HTR-8/SVneo (cell line): ENCODE results near the gene ATP8A1.
"Not testable (repeated sequence)": the region's sequence is repeated elsewhere in the genome, so short reads cannot be mapped to it uniquely, and the experiment has no call there.

ENCODE experiments used
- DNase-seq: peaks from one replicate; pipeline ENCODE4 v3.0.0; 2011; ENCODE audit warnings: low spot score, mixed read lengths; ENCODE audit not compliant: insufficient read length
- FAIRE-seq: peaks from 2 replicates; lab custom pipeline; 2011; peaks lifted over from hg19 to GRCh38; lab: Jason Lieb, UNC

The ATP8A1 gene

DNA sequence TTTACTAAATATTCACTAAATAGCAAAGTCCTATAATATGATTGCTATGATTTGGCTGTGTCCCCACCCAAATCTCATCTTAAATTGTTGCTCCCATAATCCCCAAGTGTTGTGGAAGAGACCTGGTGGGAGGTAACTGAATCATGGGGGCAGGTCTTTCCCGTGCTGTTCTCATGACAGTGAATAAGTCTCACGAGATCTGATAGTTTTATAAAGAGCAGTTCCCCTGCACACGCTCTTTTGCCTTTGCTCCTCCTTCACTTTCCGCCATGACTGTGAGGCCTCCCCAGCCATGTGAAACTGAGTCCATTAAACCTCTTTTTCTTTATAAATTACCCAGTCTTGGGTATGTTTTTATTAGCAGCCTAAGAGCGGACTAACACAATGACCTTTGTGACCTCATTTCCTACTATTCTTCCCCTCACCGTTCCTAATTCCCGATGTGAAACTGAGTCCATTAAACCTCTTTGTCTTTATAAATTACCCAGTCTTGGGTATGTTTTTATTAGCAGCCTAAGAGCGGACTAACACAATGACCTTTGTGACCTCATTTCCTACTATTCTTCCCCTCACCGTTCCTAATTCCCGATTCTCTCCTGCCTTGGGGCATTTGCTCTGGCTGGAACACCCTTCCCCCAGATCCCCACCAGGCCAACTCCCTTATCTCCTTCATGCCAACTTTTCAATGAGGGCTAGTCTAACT lies 4.2 kb downstream of the ATP8A1 start:
- FAIRE-seq, DNase-seq: not testable (repeated sequence)

DNA sequence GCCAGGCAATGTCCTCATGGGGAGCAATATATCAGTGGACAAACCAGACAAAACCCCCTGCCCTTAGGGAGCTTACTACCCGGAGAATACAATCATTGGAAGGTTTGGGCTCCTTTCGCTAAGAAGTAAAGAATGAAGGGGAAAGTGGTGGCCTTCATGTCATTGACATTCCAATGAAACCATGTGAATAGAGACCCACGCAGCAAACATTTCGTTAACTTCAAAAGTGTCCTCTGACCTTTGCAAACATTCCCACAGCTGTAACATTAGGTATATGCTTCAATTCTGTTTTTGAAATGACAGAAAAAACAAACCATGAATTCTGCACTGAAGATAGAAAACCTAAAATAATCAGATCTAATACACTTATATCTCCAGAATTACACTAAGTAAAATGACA lies 7.0 kb downstream of the ATP8A1 start:
- FAIRE-seq = no peak
- DNase-seq = no peak

DNA sequence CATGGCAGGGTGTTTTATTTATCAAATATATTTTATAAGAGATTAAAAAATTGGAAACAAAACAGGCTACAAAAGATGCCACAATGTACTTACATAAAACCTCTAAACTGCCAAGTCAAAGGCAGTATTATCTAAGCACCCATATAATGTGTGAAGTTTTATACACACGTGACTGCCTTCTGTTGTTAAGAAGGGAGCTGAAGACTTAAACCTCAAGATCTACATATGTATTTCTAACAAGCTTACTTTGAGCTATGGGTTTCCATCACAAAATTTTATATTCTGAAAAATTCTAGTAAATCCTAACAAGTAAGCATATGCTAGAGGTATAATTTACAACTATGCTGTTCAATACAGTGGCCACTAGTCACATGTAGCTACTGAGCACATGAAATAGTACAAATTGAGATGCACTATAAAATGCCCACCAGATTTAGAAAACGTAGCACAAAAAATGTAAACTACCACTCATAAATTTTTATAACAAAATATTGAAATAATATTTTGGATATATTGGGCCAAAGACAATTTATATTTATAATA lies 9.8 kb downstream of the ATP8A1 start:
- FAIRE-seq (no peak), DNase-seq (no peak)

DNA sequence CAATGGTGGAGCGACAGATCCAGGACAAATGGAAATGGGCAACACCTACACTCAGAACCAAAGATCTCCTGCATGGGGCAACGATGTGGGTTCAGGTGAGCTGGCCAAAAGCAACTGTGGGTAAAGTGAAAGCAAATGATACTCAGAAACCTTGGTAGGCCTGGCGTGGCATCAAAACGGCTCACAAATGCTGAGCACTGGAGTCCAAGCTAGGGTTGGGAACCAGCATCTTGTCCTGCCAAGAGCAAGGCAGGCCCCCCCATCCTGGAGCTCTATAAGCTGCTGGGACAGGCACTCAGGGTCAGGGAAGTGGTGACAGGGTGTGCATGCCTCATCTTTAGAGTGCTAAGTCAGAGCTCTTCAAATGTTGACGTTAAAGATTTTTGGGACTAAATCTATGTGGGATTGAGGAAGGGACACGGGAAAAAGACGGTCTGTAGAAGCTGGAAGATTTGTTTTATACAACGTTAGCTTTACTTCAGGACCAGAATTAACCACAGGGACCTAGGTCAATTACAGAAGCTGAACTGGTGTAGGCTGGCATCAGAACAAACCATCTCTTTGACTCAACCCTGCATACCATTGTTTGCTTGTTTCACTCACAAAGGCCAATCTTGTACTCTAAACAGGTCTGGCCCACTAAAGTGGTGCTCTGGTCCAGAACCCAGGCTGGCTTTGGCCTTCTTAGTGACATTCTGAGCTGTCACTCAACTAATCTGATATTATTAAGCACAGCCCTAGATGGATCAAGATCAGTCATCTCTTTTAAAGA lies 10.7 kb downstream of the ATP8A1 start:
- no peak for DNase-seq
- no peak for FAIRE-seq

DNA sequence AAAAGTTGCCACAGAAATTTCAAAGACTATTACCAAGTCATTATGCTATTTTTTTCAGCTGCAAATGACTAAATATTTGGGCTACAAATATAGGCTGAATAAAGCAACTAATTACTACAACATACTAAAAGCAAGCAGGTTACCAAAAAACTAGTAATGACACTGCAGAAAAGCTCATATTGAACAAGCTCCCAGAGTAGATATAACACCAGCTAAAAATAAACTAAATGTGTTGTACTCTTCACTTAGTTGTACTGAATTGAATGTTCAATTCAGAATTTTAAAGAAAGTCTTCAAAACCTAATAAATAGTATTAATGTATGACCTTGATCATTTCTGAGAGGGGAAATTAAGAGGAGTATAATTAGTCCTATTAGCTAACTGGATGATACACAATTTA lies 12.0 kb downstream of the ATP8A1 start:
- FAIRE-seq (no peak), DNase-seq (no peak)

DNA sequence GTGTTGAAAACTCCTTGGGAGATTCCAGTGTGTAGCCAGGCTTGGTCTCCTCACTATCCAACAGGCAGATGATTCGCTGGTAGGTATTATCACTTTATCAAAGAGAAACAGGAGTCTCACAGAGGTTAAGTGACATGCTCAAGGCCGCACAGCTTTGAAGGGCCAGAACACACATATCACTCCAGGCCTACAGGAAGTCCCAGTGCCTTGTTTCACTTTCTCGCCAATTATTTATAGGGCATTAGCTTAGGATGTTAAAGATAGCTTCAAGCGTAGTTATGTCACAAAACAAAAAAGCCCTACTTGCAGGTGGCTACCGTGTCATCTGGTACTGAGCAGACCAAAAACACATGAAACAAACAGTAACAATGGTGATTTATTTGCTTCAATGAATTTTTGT lies 13.2 kb downstream of the ATP8A1 start:
- FAIRE-seq = no peak
- DNase-seq = no peak

DNA sequence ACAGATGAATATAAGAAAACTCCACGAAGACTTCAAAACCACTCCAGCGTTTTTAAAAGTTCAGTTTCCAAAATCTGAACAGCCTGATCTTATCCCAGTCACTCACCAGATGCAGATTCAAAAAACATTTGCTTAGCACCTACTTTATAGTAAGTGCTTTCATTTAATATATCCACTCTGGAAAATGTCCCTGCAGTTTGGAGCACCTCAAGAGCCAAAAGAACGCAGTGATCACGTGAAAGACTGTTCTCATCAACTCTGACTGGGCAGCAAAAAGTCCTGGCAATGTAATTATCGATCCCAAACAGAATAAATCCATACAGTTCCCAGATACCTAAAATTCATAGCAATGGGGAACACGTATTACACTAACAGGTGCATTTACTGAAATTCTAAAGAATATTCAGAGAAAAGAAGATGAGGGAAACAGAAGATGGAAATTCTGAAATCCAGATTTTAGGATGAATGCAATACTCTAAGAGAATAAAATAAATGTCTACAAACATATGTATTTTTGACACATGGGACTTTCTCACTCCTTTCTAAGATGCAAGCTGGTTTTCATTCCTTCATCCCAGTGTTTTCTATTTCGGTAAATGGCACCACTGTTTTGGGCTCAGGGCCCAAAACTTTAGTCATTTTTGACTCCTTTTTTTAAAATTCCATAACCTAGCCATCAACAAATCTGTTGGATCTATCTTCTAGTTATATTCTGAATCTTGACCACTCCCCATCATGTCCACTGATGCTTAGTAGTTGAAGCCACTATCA lies 13.9 kb downstream of the ATP8A1 start:
- DNase-seq = no peak
- FAIRE-seq = no peak

DNA sequence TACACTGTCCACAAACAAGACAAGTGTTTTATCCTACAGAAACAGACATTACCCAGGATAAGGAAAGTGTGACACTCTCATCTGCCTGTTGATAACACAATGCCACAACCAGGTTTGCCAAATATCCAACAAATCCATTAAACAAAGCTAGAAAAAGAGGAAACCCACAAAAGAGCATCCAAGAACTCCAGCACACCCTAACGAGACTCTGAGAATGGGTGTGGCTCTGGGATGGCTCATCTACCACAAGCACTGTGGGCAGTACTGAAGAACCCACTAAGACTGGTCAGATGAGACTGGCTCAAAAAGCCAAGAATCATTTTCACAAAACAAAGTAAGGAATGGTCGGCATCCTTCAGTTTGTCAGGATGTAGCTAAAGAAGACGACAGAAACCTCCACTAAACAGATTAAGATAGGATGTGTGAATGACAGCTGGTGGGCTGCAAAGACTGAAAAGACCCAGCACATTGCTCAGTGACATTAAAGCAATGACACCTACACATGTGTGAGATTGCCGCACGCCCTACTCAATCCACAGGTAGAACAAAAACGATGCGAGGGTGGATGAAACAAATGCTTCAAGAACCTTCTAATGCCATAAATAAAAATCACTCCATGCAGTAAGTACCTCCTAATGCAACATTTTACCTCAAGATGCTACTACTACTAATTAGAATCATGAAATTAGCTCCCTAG lies 14.7 kb downstream of the ATP8A1 start:
- no peak for FAIRE-seq
- no peak for DNase-seq

DNA sequence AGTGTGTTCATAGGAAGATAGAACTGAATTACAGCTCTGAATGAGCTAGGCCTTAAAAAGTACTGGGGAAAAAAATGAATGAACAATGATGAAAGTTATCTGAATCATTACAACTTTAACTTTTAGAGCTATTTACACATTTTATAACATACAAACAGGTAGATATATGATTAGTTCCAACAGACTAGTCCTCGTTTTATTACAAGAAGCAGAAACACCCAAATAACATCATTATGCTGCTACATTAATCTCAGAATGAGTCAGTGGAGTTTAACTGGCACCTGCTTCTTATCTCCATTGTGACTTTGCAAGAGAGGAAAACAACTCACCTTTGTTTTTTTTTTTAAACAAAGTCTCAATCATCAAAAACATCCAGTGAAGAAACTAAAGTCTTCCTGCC lies 15.2 kb downstream of the ATP8A1 start:
- DNase-seq (no peak), FAIRE-seq (no peak)

DNA sequence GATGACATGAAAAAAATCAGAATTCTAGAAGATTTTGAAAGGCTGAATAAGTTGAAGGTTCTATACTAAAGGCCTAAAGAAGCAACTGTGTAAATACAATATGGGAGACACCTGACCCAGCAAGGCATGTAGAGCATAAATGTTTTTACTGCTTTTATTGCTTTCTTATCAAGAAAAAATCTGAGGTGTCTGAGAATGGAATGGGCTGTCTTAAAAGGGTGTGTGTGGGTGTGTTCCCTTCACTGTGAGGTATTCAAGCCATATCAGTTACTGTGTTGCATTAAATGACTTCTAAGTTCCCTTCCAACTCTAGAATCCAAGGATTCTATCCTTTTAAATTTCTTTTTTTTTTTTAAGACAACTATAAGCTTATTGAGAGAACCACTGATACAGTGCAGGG lies 15.7 kb downstream of the ATP8A1 start:
- DNase-seq (no peak), FAIRE-seq (no peak)

DNA sequence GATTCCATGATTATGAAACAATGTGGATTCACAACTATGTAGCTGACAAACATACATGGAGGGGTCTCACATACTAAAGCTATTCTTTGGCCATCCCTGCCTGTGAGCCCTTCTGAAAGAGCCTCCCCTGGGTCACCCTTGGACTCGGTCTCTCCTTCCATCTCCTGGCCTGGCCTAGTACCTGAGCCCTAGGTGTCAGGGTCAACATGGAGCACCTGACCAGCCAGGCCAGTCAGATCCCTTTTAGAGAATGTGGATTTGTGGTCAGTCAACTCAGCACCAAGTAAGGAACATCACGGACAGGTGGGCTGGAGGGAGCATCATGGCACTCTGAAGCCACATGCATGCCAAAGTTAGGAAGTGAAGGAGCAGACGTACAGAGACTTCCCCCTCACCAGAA lies 16.3 kb downstream of the ATP8A1 start:
- FAIRE-seq (no peak), DNase-seq (no peak)

DNA sequence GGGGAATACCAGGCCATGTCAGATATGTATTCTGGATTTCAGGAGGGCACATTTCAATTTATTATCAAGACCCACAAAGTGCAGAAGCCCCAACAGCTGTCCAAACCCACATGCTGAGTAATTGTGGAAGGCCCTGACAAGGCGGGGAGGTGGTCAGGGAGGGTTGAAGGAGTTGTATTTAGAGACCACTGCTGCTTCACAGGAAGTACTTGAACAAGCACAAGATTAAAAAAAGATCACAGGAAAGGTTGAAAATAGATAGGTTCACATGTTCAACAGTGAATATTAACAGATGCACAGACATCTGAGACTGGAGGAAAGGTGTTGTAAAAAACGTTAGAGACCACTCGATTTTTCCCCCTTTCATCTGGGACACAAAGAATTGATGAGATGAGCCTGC lies 17.9 kb downstream of the ATP8A1 start:
- no peak for DNase-seq
- FAIRE-seq = no peak

DNA sequence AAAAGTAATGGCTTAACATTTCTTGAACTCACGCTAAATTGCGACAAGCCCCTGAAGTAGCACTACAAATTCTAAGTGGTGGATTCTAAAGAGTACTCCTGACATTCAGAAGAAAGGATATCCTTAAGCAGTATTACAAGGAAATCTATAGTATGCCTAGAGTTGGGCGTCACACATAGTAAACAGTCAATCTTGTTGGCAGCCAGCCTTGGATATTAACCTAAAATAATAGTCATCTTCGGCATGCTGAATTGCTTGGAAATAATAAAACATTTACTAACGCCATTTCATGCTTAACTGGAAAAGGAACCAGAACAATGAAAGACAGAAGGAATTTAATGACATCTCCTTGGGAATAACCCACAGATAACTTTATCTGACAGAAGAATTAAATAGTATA lies 18.6 kb downstream of the ATP8A1 start:
- no peak for DNase-seq
- no peak for FAIRE-seq

DNA sequence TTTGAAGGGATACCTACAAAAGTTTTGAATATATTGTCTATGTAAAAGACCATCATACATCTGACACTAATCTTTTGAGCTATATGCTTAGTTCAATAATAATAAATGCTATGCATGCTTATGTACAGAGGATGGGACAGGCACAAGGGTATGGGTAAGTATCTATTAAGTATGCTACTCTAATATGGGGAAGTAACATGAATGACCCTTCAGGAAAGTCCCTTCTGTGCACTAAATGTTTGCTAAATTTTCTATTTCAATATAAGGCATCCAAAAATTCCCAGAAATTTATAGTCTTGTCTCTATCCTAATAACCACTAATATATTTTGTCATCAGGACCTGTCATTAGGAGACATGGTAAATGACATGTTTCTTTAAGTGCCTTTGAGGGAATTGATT lies 19.0 kb downstream of the ATP8A1 start:
- no peak for FAIRE-seq

DNA sequence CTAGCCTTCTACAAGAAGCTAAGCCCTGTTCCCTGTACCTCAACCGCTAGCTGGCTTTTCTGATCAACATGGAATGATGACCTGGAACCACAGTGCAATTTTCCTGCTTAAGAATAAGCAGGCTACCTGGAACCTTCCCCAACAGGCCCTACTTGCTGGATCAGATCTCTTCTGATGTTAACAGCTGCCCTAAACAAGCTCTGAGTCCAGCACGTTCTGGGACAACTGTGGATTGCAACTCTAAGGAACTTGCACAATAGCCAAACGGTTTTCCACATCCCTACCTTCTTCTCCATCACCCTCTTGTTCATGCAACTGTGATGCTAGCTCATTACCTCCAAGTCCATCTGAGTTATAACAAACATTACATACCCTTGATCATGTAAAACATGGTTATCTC lies 19.8 kb downstream of the ATP8A1 start:
- FAIRE-seq (no peak), DNase-seq (no peak)

More for the DNA sequence above, 19.0 kb downstream of the ATP8A1 start:
- no peak for DNase-seq

DNA sequence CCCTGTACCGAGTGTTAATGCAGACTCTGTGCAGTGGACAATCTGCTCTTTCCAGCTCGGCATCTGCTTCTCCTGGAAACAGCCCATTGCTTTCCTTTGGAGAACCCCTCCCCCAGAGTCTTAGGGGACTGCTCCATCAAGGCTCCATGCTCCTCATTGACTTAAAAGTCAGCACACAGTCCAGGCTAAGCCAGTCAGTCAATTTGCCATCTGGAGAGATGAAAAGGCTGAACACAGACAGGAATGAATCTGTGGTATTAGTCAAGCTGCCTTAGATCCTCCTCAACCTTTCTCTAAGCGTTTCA lies 20.3 kb downstream of the ATP8A1 start:
- DNase-seq = no peak
- no peak for FAIRE-seq

DNA sequence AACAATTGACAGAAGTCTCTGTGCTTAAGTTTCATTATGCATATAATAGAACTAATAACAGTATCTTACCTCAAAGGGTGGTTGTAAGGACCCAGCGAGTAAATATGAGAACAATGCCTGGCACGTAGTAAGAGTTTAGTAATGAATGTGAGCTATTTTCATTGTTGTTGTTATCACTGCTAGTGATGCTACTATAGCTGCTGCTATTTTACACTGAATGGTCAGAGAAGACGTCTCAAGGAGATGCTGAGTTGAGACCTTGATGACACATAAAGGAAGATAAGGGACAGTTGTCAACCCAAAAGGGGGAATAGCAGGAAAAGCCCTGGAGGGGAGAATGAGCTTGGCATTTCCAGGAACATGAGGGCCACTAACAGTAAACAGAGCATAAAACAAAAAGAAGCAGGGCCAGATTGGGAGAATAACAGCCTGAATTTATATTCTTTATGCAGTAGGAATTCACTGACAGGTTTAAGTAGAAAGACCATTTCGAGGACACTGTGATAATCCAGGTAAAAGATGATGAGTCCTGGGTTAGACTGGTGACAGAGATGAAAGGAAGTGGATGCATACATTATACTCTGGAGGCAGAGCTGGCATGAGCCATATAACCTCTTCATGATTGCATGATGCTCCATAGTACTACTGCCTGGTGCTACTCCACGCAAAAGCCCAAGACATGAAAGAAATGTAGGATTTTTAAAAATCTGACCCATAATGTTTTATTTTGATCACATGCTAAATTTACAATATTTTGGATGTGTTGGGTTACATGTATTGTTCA lies 23.1 kb downstream of the ATP8A1 start:
- DNase-seq (no peak), FAIRE-seq (no peak)

DNA sequence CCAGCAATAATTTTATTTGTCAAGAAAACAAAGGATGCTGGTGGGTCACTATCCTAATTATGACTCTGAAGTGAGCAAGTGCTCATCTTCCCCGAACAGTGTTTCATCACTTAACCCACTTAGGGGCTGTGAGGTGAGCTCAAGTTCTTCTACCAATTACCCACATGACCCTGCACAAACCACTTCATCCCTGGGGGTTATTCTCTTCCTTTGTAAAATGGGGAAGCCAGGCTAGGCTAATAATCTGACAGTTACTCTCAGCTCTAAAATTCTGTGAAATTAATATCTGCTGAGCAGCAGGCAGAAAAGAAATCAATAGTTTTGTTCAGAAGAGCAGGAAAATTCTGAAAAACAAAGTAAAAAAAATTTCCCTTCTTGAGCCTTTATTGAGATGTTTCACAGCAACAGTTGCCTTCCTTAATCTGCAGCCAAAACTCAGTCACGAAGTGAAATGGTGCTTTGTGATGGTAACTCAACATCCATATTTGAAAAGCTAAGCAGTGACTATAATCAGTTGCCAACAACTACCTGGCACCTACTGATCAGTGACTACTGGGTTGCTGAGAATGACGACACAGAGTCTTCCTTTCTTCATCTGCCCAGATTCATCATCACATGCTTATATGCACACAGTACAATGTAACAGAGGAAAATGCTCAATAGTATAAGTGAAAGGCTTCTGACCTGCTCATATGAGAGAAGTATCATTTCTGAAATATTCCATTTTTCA lies 24.1 kb downstream of the ATP8A1 start:
- no peak for FAIRE-seq
- no peak for DNase-seq

DNA sequence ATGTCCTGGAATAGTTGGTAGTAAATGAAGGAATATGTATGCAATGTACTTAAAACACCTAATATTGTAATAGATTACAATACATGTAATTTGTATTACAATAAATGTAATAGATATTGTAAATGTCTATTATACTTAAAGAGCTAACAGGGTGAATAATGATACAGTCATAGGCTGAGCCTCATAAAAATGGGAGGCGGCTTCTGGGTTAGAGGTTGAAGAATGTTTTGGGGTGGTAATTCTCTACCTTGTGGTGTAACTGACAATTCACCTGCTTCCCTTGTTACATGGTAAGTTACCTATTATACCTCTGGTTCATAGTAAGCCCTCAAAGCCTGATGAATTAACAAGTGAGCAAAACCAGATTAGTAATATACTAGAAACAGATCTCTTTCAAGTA lies 26.0 kb downstream of the ATP8A1 start:
- DNase-seq (no peak), FAIRE-seq (no peak)
